Mononuclear cell (primary cell): ENCODE results near the gene GCLM. TPM values are rescaled to one million over a fixed set of nuclear protein-coding genes. Genes with fewer than 3 reads are reported as not detected.
A peak's percentile ranks its signal among the peaks of the same experiment; 100 is the strongest.
"Not testable (repeated sequence)": the region's sequence is repeated elsewhere in the genome, so short reads cannot be mapped to it uniquely, and the experiment has no call there.

ENCODE experiments used
- H3K27me3 ChIP-seq: 2 replicates; pipeline ENCODE4 v1.6.0; 2011; ENCODE audit warnings: low read length, control low read depth; ENCODE audit not compliant: insufficient read depth
- H3K4me1 ChIP-seq: 2 replicates; pipeline ENCODE4 v1.5.1; 2011; ENCODE audit warnings: mild to moderate bottlenecking, low read length, control low read depth; ENCODE audit not compliant: insufficient read depth
- H3K4me3 ChIP-seq: 2 replicates; pipeline ENCODE4 v1.5.1; 2011; ENCODE audit warnings: mild to moderate bottlenecking, low read length, moderate library complexity
- H3K9me3 ChIP-seq: 2 replicates; pipeline ENCODE4 v1.5.1; 2011; ENCODE audit warnings: low read depth, mild to moderate bottlenecking, control low read depth, low read length
- total RNA-seq: library from RNA; depleted of rRNA; stranded (reverse); fragments of >200 nt; gene quantifications from one replicate; pipeline ENCODE4 v1.2.3, GENCODE V29; 2012

Gene GCLM, protein sequence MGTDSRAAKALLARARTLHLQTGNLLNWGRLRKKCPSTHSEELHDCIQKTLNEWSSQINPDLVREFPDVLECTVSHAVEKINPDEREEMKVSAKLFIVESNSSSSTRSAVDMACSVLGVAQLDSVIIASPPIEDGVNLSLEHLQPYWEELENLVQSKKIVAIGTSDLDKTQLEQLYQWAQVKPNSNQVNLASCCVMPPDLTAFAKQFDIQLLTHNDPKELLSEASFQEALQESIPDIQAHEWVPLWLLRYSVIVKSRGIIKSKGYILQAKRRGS
- 4.8 TPM for total RNA-seq

DNA sequence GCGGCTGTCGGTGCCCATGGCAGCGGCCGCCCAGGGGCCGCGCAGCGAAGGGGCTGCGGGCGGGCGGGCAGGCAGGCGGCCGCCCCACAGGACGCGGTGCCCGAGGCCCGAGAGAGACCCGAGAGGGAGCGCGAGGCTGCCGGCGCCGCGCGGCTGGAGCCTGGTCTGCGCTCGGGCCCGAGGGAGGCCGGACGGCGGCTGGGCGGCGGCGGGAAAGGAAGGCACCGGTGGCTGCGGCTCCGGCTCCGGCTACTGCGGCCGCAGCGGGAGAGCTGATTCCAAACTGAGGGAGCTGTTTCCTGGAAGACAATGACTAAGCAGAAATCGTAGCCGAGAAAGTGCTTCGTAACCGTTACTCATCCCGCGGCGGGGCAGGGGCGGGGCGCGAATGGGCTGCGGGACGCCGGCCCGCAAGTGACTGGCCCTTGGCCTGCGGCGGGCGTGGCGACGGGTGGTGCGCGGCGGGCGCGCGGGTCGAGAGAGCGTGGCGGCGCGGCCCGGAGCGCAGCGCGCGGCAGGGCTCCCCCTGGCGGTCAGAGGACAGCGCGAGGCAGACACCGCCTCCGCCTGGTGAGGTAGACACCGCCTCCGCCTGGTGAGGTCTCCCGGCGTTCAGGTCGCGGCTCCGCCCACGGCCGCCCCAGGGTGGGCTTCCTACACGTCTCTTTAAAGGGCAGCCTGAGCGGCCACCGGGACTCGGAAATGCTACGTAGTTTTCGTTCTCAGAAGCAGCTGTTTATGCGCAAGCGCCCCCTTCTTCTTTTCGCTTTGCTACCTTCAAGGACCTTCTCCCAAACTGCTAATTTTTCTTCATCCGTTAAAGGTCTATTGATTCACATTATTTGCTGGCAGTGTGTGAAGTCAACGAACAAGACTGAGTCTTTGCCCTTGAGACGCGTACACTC lies at the start of gene GCLM:
Gene GCLM, minus strand, starts transcription at position 285 of the 905 bp plus-strand sequence. Its CDS starts 267 bp downstream, at position 18.
- no peaks in the 10 kb centered on the region for H3K9me3 ChIP-seq
- peaks cover 25% of the 10 kb centered on the region for H3K4me1 ChIP-seq
- H3K27me3 ChIP-seq: no peaks in the 10 kb centered on the region
- peak within 1 kb of the TSS; percentile 80 for H3K4me3 ChIP-seq

DNA sequence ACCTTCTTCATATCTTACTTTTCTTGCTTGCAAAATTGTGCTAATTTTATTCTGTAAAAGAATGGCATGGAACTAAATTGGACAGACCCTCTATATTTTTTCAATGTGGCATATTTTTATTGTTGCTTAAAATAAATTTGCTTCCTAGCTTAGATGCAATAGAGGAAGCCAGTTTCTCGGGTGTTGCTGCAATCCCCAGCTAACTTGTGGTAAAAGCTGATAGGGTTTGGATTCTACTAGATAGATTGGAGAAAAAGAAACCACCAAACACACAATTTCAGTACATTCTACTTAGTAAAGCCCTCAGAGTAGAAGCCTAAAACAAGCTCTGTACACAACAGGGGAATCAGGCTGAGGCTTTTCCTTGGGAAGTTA lies 49.5 kb upstream of the GCLM start:
- Histone ChIP-seq H3K27me3 (no peaks in the 10 kb centered on the region), H3K4me1 (peaks cover 9% of the 10 kb centered on the region), H3K9me3 (peaks cover 13% of the 10 kb centered on the region), H3K4me3 (no peak overlapping the region)

DNA sequence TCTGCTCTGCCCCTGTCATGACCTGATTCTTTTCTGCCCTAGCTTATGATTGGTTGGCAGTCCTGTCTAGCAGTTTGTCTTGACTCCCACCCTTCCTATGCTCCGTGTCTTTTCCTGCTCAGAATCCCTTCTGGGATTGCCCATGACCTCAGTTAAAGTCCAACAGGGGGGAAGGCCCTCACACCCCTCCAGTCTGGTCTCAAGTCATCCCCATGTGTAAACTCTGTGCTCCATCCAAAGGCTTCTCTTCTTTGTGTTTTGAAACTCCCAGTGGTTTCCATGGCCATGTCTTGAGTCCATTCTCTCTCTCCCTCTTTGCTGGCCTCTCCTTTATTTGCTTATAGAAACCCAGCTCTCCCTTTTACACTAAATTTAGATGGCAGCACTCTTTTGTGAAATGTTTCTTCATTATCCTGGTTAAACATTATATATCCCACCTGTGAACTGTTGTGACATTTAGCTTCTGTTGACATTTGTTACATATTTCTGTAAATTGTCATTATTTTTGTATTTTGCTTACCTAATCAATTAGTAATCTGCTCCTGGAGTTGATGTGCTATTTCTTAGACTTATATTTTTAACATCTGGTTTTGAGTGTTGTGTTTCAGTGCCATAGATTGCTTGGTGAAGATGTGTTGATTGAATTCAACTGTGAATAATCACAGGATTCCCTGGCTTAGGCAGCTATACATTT lies 48.9 kb upstream of the GCLM start:
- Histone ChIP-seq H3K4me1 (peaks cover 9% of the 10 kb centered on the region), H3K4me3 (no peak overlapping the region), H3K27me3 (no peaks in the 10 kb centered on the region), H3K9me3 (peaks cover 13% of the 10 kb centered on the region)

GRCh38 chr1:93955765-93956164 lies 46.5 kb upstream of the GCLM start:
- no peaks in the 10 kb centered on the region for H3K27me3 ChIP-seq
- peaks cover 9% of the 10 kb centered on the region for H3K4me1 ChIP-seq
- H3K4me3 ChIP-seq: no peak overlapping the region
- H3K9me3 ChIP-seq: peaks cover 13% of the 10 kb centered on the region

GRCh38 chr1:93947002-93947686 lies 37.9 kb upstream of the GCLM start:
- H3K9me3 ChIP-seq, H3K27me3 ChIP-seq, H3K4me1 ChIP-seq, H3K4me3 ChIP-seq: not testable (repeated sequence)

- Histone ChIP-seq H3K4me1 (no peaks in the 10 kb centered on the region), H3K4me3 (no peak overlapping the region), H3K9me3 (peaks cover 7% of the 10 kb centered on the region), H3K27me3 (no peaks in the 10 kb centered on the region)
These were observed 29.4 kb upstream of the GCLM start for GRCh38 chr1:93938461-93939145.

GRCh38 chr1:93937997-93938396 lies 28.8 kb upstream of the GCLM start:
- no peaks in the 10 kb centered on the region for H3K27me3 ChIP-seq
- H3K4me3 ChIP-seq: no peak overlapping the region
- no peaks in the 10 kb centered on the region for H3K4me1 ChIP-seq
- peaks cover 7% of the 10 kb centered on the region for H3K9me3 ChIP-seq

DNA sequence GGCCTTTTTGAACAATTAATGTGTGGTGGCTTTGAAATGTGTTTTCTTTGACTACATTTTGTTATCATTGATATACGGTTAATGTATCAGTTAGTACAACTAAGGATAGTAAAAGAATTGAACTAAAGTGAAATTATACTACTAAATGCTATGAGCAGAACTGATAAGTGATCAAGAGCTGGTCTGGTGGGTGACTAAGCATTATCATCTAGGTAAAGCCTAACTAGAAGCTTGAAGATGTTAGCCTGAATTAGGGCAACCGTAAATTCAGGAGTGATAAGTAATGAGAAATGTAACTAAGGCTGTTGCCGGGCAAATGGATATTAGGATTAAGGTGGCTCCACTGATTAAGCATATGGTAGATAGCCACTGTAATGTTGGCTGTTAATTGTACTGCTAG lies 16.0 kb upstream of the GCLM start:
- H3K9me3 ChIP-seq: peaks cover 8% of the 10 kb centered on the region
- no peaks in the 10 kb centered on the region for H3K4me1 ChIP-seq
- no peak overlapping the region for H3K4me3 ChIP-seq
- peaks cover 9% of the 10 kb centered on the region for H3K27me3 ChIP-seq

DNA sequence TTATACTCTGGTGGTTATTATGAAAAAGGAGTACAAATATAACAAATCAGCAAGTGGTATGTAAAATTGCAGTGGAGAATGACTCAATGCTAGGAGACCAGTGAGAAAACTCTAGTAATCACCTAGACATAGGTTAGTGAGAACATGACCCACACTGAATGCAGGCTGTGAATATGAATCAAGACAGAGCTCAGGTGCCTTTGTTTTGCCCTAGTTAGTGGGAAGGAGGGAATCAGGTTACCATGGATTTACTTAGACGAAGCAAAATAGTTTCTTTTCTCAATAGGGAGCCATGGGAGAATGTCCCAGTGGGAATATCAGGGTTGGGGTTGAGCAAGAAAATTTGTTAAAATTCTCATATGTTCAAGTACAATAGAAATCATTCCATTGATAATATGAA lies 10.6 kb upstream of the GCLM start:
- no peaks in the 10 kb centered on the region for H3K4me1 ChIP-seq
- no peaks in the 10 kb centered on the region for H3K9me3 ChIP-seq

GRCh38 chr1:93917302-93917701 lies 8.1 kb upstream of the GCLM start:
- Histone ChIP-seq H3K27me3 (no peaks in the 10 kb centered on the region), H3K4me3 (no peak overlapping the region), H3K9me3 (no peaks in the 10 kb centered on the region), H3K4me1 (no peaks in the 10 kb centered on the region)

More for the DNA sequence above, 10.6 kb upstream of the GCLM start:
- Histone ChIP-seq H3K27me3 (no peaks in the 10 kb centered on the region), H3K4me3 (no peak overlapping the region)

GRCh38 chr1:93910880-93911279 lies 1.6 kb upstream of the GCLM start:
- H3K4me1 ChIP-seq: peaks cover 17% of the 10 kb centered on the region
- H3K4me3 ChIP-seq, H3K27me3 ChIP-seq, H3K9me3 ChIP-seq: not testable (repeated sequence)

- Histone ChIP-seq H3K9me3 (no peaks in the 10 kb centered on the region), H3K4me1 (peaks cover 17% of the 10 kb centered on the region), H3K27me3 (no peaks in the 10 kb centered on the region), H3K4me3 (no peak overlapping the region)
These were observed 1.1 kb upstream of the GCLM start for GRCh38 chr1:93910305-93910704.

DNA sequence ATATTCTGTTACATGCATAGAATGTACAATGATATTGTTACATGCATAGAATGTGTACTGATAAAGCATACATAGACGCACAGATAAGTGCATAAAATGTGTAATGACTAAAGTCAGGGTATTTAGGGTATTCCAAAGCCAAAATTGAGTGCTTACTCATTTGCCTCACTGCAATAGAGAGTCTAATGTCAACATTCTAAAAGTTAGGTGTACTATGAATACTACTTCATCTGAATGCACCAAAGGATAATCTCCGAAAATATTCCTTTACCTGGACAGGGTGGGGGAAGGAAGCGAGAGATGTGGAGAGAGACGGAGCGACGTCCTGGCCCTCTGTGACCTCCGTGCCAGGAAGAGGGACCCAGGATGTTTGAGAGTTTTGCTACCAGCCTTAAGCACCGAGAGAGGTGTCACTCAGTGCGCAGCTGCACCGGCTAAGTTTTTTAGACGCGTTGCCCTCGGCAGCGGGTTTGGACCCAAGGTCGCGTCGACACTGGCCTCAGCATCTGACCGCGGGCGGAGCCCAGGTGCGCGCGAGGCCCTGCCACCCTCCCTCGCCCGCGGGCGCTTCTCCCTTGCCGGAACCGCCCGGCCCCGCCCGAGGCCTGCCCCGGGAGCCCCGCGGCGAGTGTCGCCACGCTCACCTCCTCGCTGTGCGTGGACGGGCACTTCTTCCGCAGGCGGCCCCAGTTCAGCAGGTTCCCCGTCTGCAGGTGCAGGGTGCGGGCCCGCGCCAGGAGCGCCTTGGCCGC lies 660 bp downstream of the GCLM start:
- Histone ChIP-seq H3K27me3 (no peaks in the 10 kb centered on the region), H3K4me1 (peaks cover 33% of the 10 kb centered on the region), H3K4me3 (peak overlapping the region; percentile 80)

DNA sequence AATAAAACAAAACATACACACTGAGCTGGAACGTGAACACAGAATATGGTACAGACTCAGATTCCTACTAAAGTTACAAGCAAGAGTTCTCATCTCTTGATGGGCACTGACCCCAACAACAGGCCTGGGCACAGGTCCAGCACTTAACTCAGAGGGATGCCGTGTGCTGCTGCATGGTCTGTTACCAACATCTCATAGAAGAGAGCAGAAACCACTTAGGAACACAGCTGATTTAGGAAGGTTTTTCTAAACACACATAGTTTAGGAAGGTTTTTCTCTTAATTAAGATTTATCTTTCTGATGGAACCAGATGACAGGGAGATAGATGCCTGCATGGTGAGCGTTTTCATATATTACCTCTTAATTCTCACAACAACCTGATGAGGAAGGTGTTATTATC lies 1.5 kb downstream of the GCLM start:
- H3K4me3 ChIP-seq: no peak overlapping the region
- H3K9me3 ChIP-seq: no peaks in the 10 kb centered on the region
- no peaks in the 10 kb centered on the region for H3K27me3 ChIP-seq
- H3K4me1 ChIP-seq: peaks cover 34% of the 10 kb centered on the region

More for the DNA sequence above, 660 bp downstream of the GCLM start:
- no peaks in the 10 kb centered on the region for H3K9me3 ChIP-seq
